GM23338 (cell line): ENCODE data around the gene LRTM1. TPM values are rescaled to one million over a fixed set of nuclear protein-coding genes. Genes with fewer than 3 reads are reported as not detected.

Experiments used
- ATAC-seq: fragments of 200-7000 bp; cut with Tn5 transposase; 3 replicates; pipeline ENCODE4 v1.9.1; 2020
- DNase-seq: peaks from one replicate; pipeline ENCODE4 v3.0.0-alpha.2; 2015; ENCODE audit warnings: low spot score
- H2AFZ ChIP-seq: fragments of 200-600 bp; sonication (generic); 2 replicates; pipeline ENCODE4 v1.8.0; 2016; ENCODE audit warnings: antibody characterized with exemption, mild to moderate bottlenecking, moderate library complexity
- H3F3A ChIP-seq: fragments of 200-600 bp; sonication (generic); replicated peaks from 2 replicates; pipeline ENCODE4 v1.8.0; 2017; ENCODE audit warnings: antibody characterized with exemption, mixed run types, low read depth
- H3K27ac ChIP-seq: fragments of 200-600 bp; sonication (generic); 2 replicates; pipeline ENCODE4 v1.6.1; 2016; ENCODE audit warnings: low read depth
- H3K27me3 ChIP-seq: fragments of 200-600 bp; sonication (generic); 2 replicates; pipeline ENCODE4 v1.8.0; 2016; ENCODE audit warnings: mild to moderate bottlenecking, mixed run types, moderate library complexity; ENCODE audit not compliant: insufficient read depth
- H3K36me3 ChIP-seq: fragments of 200-600 bp; sonication (generic); 2 replicates; pipeline ENCODE4 v1.8.0; 2016; ENCODE audit warnings: mild to moderate bottlenecking; ENCODE audit not compliant: insufficient read depth
- H3K4me1 ChIP-seq: fragments of 200-600 bp; sonication (generic); 2 replicates; pipeline ENCODE4 v1.8.0; 2016; ENCODE audit warnings: mild to moderate bottlenecking, moderate library complexity; ENCODE audit not compliant: insufficient read depth
- H3K4me2 ChIP-seq: fragments of 200-600 bp; sonication (generic); 2 replicates; pipeline ENCODE4 v1.7.1; 2017; ENCODE audit warnings: mixed run types
- H3K4me3 ChIP-seq: fragments of 200-600 bp; sonication (generic); 2 replicates; pipeline ENCODE4 v1.6.1; 2016; ENCODE audit warnings: mixed run types
- H3K79me2 ChIP-seq: fragments of 200-600 bp; sonication (generic); replicated peaks from 2 replicates; pipeline ENCODE4 v1.8.0; 2017; ENCODE audit warnings: mild to moderate bottlenecking; ENCODE audit not compliant: insufficient read depth
- H3K9me2 ChIP-seq: fragments of 200-600 bp; sonication (generic); 2 replicates; pipeline ENCODE4 v1.8.0; 2017; ENCODE audit not compliant: insufficient read depth
- H4K20me1 ChIP-seq: fragments of 200-600 bp; sonication (generic); replicated peaks from 2 replicates; pipeline ENCODE4 v1.8.0; 2017; ENCODE audit warnings: mild to moderate bottlenecking; ENCODE audit not compliant: insufficient read depth
- H3K27ac Mint-ChIP-seq: 2 replicates; pipeline ENCODE4 v1.8.0; 2020; ENCODE audit warnings: inconsistent platforms, mild to moderate bottlenecking, moderate library complexity, mixed read lengths
- H3K27me3 Mint-ChIP-seq: 3 replicates; pipeline ENCODE4 v1.8.0; 2022; ENCODE audit warnings: low read depth, mild to moderate bottlenecking, moderate library complexity, mixed read lengths, inconsistent platforms; ENCODE audit not compliant: insufficient read depth, poor library complexity
- H3K36me3 Mint-ChIP-seq: 3 replicates; pipeline ENCODE4 v1.8.0; 2021; ENCODE audit warnings: low read depth, mild to moderate bottlenecking, inconsistent platforms, moderate library complexity, mixed read lengths
- H3K4me1 Mint-ChIP-seq: 3 replicates; pipeline ENCODE4 v1.8.0; 2020; ENCODE audit warnings: mild to moderate bottlenecking, inconsistent platforms, mixed read lengths
- H3K4me3 Mint-ChIP-seq: 3 replicates; pipeline ENCODE4 v1.8.0; 2021; ENCODE audit warnings: moderate library complexity, mild to moderate bottlenecking, inconsistent platforms, mixed read lengths
- H3K9me3 Mint-ChIP-seq: 3 replicates; pipeline ENCODE4 v1.8.0; 2020; ENCODE audit warnings: moderate library complexity, mild to moderate bottlenecking, inconsistent platforms, mixed read lengths
- CREB1 ChIP-seq: fragments of 250-450 bp; sonication (Bioruptor Pico); IDR thresholded peaks from 2 replicates; pipeline ENCODE4 v1.5.0; 2020; ENCODE audit warnings: low read depth, mild to moderate bottlenecking, moderate library complexity
- CTCF ChIP-seq, 2 experiments: fragments of 200-600 bp in 1 of 2; sonication (generic) in 1 of 2; conservative IDR thresholded peaks; 2 replicates each; pipeline versions ENCODE4 v1.5.1 to v1.6.1; 2016 to 2017; ENCODE audit warnings: antibody characterized with exemption in 2 of 2, low read depth in 2 of 2, mild to moderate bottlenecking in 2 of 2, moderate library complexity in 1 of 2
- ETS1 ChIP-seq: IDR thresholded peaks from 2 replicates; pipeline ENCODE4 v1.6.1; 2016; ENCODE audit warnings: antibody characterized with exemption
- EZH2 ChIP-seq: fragments of 200-600 bp; sonication (generic); IDR thresholded peaks from one replicate; pipeline ENCODE4 v1.8.0; 2017; ENCODE audit warnings: antibody characterized with exemption, mild to moderate bottlenecking, low read depth; ENCODE audit not compliant: unreplicated experiment
- EZH2phosphoT487 ChIP-seq: fragments of 200-600 bp; sonication (generic); IDR thresholded peaks from one replicate; pipeline ENCODE4 v1.8.1; 2018; ENCODE audit warnings: antibody characterized with exemption; ENCODE audit not compliant: unreplicated experiment
- JUNB ChIP-seq: IDR thresholded peaks from one replicate; pipeline ENCODE4 v1.6.1; 2016; ENCODE audit warnings: antibody characterized with exemption; ENCODE audit not compliant: unreplicated experiment
- NANOG ChIP-seq: IDR thresholded peaks from 2 replicates; pipeline ENCODE4 v1.6.1; 2016; ENCODE audit warnings: antibody characterized with exemption, borderline replicate concordance
- POLR2AphosphoS5 ChIP-seq: IDR thresholded peaks from 2 replicates; pipeline ENCODE4 v1.6.1; 2016; ENCODE audit warnings: antibody characterized with exemption, low read depth
- REST ChIP-seq: IDR thresholded peaks from one replicate; pipeline ENCODE4 v1.6.1; 2018; ENCODE audit warnings: antibody characterized with exemption; ENCODE audit not compliant: unreplicated experiment
- STAT1 ChIP-seq: IDR thresholded peaks from one replicate; pipeline ENCODE4 v1.6.1; 2016; ENCODE audit warnings: antibody characterized with exemption; ENCODE audit not compliant: unreplicated experiment
- ZNF114 ChIP-seq: fragments of 250-450 bp; sonication (Bioruptor Pico); IDR thresholded peaks from 2 replicates; pipeline ENCODE4 v1.5.0; 2020; ENCODE audit warnings: mild to moderate bottlenecking, moderate library complexity
- ZNF331 ChIP-seq: fragments of 250-450 bp; sonication (Bioruptor Pico); IDR thresholded peaks from 2 replicates; pipeline ENCODE4 v1.5.0; 2020; ENCODE audit warnings: low read depth, mild to moderate bottlenecking, moderate library complexity
- ZNF462 ChIP-seq: fragments of 250-450 bp; sonication (Bioruptor Pico); IDR thresholded peaks from 2 replicates; pipeline ENCODE4 v1.5.0; 2020; ENCODE audit warnings: mild to moderate bottlenecking, moderate library complexity
- polyA plus RNA-seq: library from polyadenylated mRNA; unstranded; fragments of >200 nt; fragmentation: Nextera tagmentation; extraction: Ambion mirVana; gene quantifications from 2 replicates; pipeline ENCODE4 v1.2.1, GENCODE V29; 2016
- total RNA-seq: library from RNA; depleted of rRNA; stranded (reverse); fragments of >200 nt; shearing (Covaris generic); gene quantifications from 2 replicates; pipeline ENCODE4 v1.2.3, GENCODE V29; 2014

LRTM1 gene
- total and polyA plus RNA-seq, 2 experiments from 2014 or later = 0.47 TPM; not detected in 1

- H3K36me3 Mint-ChIP-seq = peaks cover 3% of the 10 kb centered on the region; the same call in 2 of the 3 replicates
- H3K4me2 ChIP-seq = no peak overlapping the region
- no peak overlapping the region for H3K4me3 Mint-ChIP-seq
- no peaks in the 10 kb centered on the region for H3F3A ChIP-seq
- H3K27me3 ChIP-seq = no peaks in the 10 kb centered on the region
- H3K4me1 Mint-ChIP-seq = no peaks in the 10 kb centered on the region
- H3K27me3 Mint-ChIP-seq = peaks cover 2% of the 10 kb centered on the region
- DNase-seq (no peak), ATAC-seq (no peak)
- H3K27ac ChIP-seq = no peak overlapping the region
- no peak overlapping the region for H2AFZ ChIP-seq
- TF ChIP-seq NANOG (no peak), EZH2 (no peak), ETS1 (no peak), POLR2AphosphoS5 (no peak), ZNF331 (no peak), ZNF462 (CRISPR knock-in tag) (no peak), STAT1 (no peak), EZH2phosphoT487 (no peak), ZNF114 (CRISPR knock-in tag) (no peak), REST (no peak), CTCF (conservative IDR thresholded peaks at IDR 0.05; ENCODE audit: low read depth in 2 of 2) (no peak), JUNB (no peak), CREB1 (CRISPR knock-in tag) (no peak)
- peaks cover 3% of the 10 kb centered on the region; the same call in 1 of the 3 replicates for H3K9me3 Mint-ChIP-seq
- H3K4me1 ChIP-seq = no peaks in the 10 kb centered on the region
- no peaks in the 10 kb centered on the region for H3K36me3 ChIP-seq
- H3K27ac Mint-ChIP-seq = no peak overlapping the region
- H3K79me2 ChIP-seq = no peaks in the 10 kb centered on the region
- H3K9me2 ChIP-seq = no peaks in the 10 kb centered on the region
- H4K20me1 ChIP-seq = no peaks in the 10 kb centered on the region
- H3K4me3 ChIP-seq = no peak overlapping the region
These were observed 49.6 kb upstream of the LRTM1 start for GRCh38 chr3:54977439-54977838.
